Ovary (tissue), 3 donors: ENCODE results near the gene PASK.

Experiments
- POLR2A ChIP-seq: fragments of 450-650 bp; IDR thresholded peaks from one replicate; pipeline ENCODE4 v1.6.1; 2017; ENCODE audit warnings: antibody characterized with exemption, mild to moderate bottlenecking, moderate library complexity
- TF ChIP-seq, protein P1 (sequence below), 3 donors: fragments of 450-650 bp in 2 of 3; fragments of 200-600 bp in 1 of 3; IDR thresholded peaks; one replicate each; pipeline versions ENCODE4 v1.5.1 to v1.8.0; 2016 to 2022; ENCODE audit warnings: antibody characterized with exemption in 3 of 3, mild to moderate bottlenecking in 1 of 3
- donor health status: DM: no; HTN: no; CAD: no.

GRCh38 chr2:241107031-241107783, 42.1 kb downstream of the PASK start:
- TF ChIP-seq, protein P1, sequence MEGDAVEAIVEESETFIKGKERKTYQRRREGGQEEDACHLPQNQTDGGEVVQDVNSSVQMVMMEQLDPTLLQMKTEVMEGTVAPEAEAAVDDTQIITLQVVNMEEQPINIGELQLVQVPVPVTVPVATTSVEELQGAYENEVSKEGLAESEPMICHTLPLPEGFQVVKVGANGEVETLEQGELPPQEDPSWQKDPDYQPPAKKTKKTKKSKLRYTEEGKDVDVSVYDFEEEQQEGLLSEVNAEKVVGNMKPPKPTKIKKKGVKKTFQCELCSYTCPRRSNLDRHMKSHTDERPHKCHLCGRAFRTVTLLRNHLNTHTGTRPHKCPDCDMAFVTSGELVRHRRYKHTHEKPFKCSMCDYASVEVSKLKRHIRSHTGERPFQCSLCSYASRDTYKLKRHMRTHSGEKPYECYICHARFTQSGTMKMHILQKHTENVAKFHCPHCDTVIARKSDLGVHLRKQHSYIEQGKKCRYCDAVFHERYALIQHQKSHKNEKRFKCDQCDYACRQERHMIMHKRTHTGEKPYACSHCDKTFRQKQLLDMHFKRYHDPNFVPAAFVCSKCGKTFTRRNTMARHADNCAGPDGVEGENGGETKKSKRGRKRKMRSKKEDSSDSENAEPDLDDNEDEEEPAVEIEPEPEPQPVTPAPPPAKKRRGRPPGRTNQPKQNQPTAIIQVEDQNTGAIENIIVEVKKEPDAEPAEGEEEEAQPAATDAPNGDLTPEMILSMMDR (IDR thresholded peaks at IDR 0.05) = no peak
- no peak for TF ChIP-seq POLR2A
